CD4-positive, alpha-beta T cell (primary cell): ENCODE results near the gene APOBEC3G. TPM values are rescaled to one million over a fixed set of nuclear protein-coding genes. Genes with fewer than 3 reads are reported as not detected.

ENCODE experiments used
- ATAC-seq: fragments of 200-7000 bp; cut with Tn5 transposase; one replicate; pipeline ENCODE4 v1.10.0; 2022; ENCODE audit warnings: mild to moderate bottlenecking; ENCODE audit not compliant: poor library complexity
- CTCF ChIA-PET: fragments of 350-600 bp; sonication (Branson Sonifier 250); formaldehyde crosslinking; loops from one replicate; lab custom pipeline; 2021; ENCODE audit warnings: antibody characterized with exemption, inconsistent platforms; lab: Charles Lee
- POLR2A ChIA-PET: fragments of 350-600 bp; sonication (Branson Sonifier 250); formaldehyde crosslinking; loops from one replicate; lab custom pipeline; 2021; ENCODE audit warnings: antibody characterized with exemption, inconsistent platforms; lab: Charles Lee
- DNase-seq, 14 experiments: peaks; one replicate each; pipeline ENCODE4 v3.0.0-alpha.2; 2013 to 2020; ENCODE audit warnings: mixed read lengths in 2 of 14
- H3K27ac ChIP-seq, 2 donors: one replicate each; pipeline versions ENCODE4 v1.5.1 to v1.7.0; 2013; ENCODE audit warnings: low read length in 2 of 2, low read depth in 1 of 2, mild to moderate bottlenecking in 1 of 2
- H3K27me3 ChIP-seq, 2 experiments: 1 replicate in 1 of 2; 2 replicates in 1 of 2; pipeline versions ENCODE4 v1.6.1 to v1.7.0; 2013; ENCODE audit warnings: low read length in 2 of 2, control low read depth in 1 of 2, mild to moderate bottlenecking in 1 of 2, moderate library complexity in 1 of 2; ENCODE audit not compliant: insufficient read depth in 2 of 2, control insufficient read depth in 1 of 2
- H3K36me3 ChIP-seq: one replicate; pipeline ENCODE4 v1.6.1; 2013; ENCODE audit warnings: low read length, control low read depth; ENCODE audit not compliant: insufficient read depth
- H3K4me1 ChIP-seq: one replicate; pipeline ENCODE4 v1.6.1; 2013; ENCODE audit warnings: low read length, control low read depth; ENCODE audit not compliant: insufficient read depth
- H3K4me3 ChIP-seq: one replicate; pipeline ENCODE4 v1.5.1; 2013; ENCODE audit warnings: mild to moderate bottlenecking, low read length, moderate library complexity
- H3K9me3 ChIP-seq, 2 experiments: 1 replicate in 1 of 2; 2 replicates in 1 of 2; pipeline versions ENCODE4 v1.6.1 to v1.7.0; 2013; ENCODE audit warnings: low read length in 2 of 2, mild to moderate bottlenecking in 2 of 2, control low read depth in 1 of 2, moderate library complexity in 1 of 2; ENCODE audit not compliant: control insufficient read depth in 1 of 2, insufficient read depth in 1 of 2
- H3K27ac Mint-ChIP-seq: one replicate; pipeline ENCODE4 v1.8.0; 2020; ENCODE audit warnings: mixed read lengths
- H3K27me3 Mint-ChIP-seq: one replicate; pipeline ENCODE4 v1.8.0; 2021; ENCODE audit warnings: mixed read lengths
- H3K36me3 Mint-ChIP-seq: one replicate; pipeline ENCODE4 v1.8.0; 2021; ENCODE audit warnings: low read depth, mixed read lengths
- H3K4me1 Mint-ChIP-seq: one replicate; pipeline ENCODE4 v1.8.0; 2021; ENCODE audit warnings: low read depth, mixed read lengths
- H3K4me3 Mint-ChIP-seq: one replicate; pipeline ENCODE4 v1.8.0; 2020; ENCODE audit warnings: mild to moderate bottlenecking, mixed read lengths
- H3K9me3 Mint-ChIP-seq: one replicate; pipeline ENCODE4 v1.8.0; 2020; ENCODE audit warnings: mixed read lengths
- intact Hi-C, 2 experiments: fragments of 100-400 bp; cut with DNase I in 1 of 2; cut with micrococcal nuclease in 1 of 2; formaldehyde crosslinking; loops; one replicate each; pipeline versions ENCODE4 v1.15.1 to v1.9.0; 2023 to 2025; cut with DNase I, micrococcal nuclease
- total RNA-seq, 174 experiments: library from RNA in 2 of 174; stranded (reverse) in 2 of 174; gene quantifications; one replicate each; pipeline ENCODE4 v1.2.3 and lab custom pipeline; 2021 to 2026
- TF ChIP-seq, protein P1 (sequence below): fragments of 200-600 bp; IDR thresholded peaks from one replicate; pipeline ENCODE4 v1.8.0; 2022; ENCODE audit warnings: antibody characterized with exemption, mild to moderate bottlenecking

APOBEC3G gene
- total RNA-seq, 2 experiments from 2014 or later, result 18.8 to 20.6 TPM

DNA sequence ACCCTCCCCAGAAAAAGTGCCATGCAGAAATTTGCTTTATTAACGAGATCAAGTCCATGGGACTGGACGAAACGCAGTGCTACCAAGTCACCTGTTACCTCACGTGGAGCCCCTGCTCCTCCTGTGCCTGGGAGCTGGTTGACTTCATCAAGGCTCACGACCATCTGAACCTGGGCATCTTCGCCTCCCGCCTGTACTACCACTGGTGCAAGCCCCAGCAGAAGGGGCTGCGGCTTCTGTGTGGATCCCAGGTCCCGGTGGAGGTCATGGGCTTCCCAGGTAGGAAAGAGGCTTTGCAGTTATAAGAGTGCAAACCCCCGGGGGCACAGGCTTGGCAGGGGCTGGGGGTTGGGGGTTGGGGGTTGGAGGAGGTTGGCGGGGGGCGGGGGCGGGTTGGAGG is 24.2 kb downstream of the APOBEC3G start:
- no peak overlapping the region for H3K27ac Mint-ChIP-seq
- no peaks in the 10 kb centered on the region for H3K27me3 ChIP-seq
- H3K4me1 Mint-ChIP-seq, result peaks cover 41% of the 10 kb centered on the region
- no peak overlapping the region for H3K4me3 Mint-ChIP-seq
- H3K4me3 ChIP-seq, result no peak overlapping the region
- ATAC-seq (no peak), DNase-seq (no peak)
- H3K4me1 ChIP-seq, result peaks cover 46% of the 10 kb centered on the region
- TF ChIP-seq, protein P1, sequence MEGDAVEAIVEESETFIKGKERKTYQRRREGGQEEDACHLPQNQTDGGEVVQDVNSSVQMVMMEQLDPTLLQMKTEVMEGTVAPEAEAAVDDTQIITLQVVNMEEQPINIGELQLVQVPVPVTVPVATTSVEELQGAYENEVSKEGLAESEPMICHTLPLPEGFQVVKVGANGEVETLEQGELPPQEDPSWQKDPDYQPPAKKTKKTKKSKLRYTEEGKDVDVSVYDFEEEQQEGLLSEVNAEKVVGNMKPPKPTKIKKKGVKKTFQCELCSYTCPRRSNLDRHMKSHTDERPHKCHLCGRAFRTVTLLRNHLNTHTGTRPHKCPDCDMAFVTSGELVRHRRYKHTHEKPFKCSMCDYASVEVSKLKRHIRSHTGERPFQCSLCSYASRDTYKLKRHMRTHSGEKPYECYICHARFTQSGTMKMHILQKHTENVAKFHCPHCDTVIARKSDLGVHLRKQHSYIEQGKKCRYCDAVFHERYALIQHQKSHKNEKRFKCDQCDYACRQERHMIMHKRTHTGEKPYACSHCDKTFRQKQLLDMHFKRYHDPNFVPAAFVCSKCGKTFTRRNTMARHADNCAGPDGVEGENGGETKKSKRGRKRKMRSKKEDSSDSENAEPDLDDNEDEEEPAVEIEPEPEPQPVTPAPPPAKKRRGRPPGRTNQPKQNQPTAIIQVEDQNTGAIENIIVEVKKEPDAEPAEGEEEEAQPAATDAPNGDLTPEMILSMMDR, result no peak
- H3K9me3 ChIP-seq, result no peaks in the 10 kb centered on the region
- H3K9me3 Mint-ChIP-seq, result no peaks in the 10 kb centered on the region
- ChIA-PET CTCF (no interaction called here), POLR2A (no interaction called here)
- intact Hi-C loops, result no loop called here
- no peaks in the 10 kb centered on the region for H3K36me3 Mint-ChIP-seq
- H3K27me3 Mint-ChIP-seq, result no peaks in the 10 kb centered on the region
- H3K27ac ChIP-seq, result no peak overlapping the region
- H3K36me3 ChIP-seq, result no peaks in the 10 kb centered on the region

DNA sequence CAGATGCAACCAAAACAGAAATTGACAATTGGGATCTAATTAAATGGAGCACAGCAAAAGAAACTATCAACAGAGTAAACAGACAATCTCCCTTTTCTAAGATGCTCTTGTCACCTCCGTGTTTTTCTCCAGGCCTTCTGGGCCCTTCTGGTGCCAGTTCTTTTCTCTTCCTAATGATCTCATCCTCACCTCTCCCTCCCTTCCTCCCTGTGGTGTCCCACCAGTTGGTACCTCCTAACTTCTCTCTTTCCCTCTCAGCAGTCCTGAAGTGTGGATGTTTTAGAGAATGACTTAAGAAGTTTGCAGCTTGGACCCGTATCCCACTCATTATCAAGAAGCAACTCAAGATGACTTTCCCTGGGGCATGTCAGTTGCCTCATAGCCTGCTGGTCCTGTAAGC is 26.4 kb downstream of the APOBEC3G start:
- ChIA-PET POLR2A (no interaction called here), CTCF (no interaction called here)
- no peak overlapping the region for H3K4me3 Mint-ChIP-seq
- H3K4me1 ChIP-seq, result peaks cover 24% of the 10 kb centered on the region
- H3K27me3 Mint-ChIP-seq, result no peaks in the 10 kb centered on the region
- peaks cover 25% of the 10 kb centered on the region for H3K4me1 Mint-ChIP-seq
- TF ChIP-seq, protein P1, result no peak
- H3K27ac Mint-ChIP-seq, result no peak overlapping the region
- H3K27ac ChIP-seq, result no peak overlapping the region
- DNase-seq (no peak), ATAC-seq (no peak)
- intact Hi-C loops, result no loop called here
- H3K9me3 ChIP-seq, result no peaks in the 10 kb centered on the region
- no peaks in the 10 kb centered on the region for H3K36me3 ChIP-seq
- H3K27me3 ChIP-seq, result no peaks in the 10 kb centered on the region
- no peak overlapping the region for H3K4me3 ChIP-seq
- H3K9me3 Mint-ChIP-seq, result no peaks in the 10 kb centered on the region
- H3K36me3 Mint-ChIP-seq, result no peaks in the 10 kb centered on the region

DNA sequence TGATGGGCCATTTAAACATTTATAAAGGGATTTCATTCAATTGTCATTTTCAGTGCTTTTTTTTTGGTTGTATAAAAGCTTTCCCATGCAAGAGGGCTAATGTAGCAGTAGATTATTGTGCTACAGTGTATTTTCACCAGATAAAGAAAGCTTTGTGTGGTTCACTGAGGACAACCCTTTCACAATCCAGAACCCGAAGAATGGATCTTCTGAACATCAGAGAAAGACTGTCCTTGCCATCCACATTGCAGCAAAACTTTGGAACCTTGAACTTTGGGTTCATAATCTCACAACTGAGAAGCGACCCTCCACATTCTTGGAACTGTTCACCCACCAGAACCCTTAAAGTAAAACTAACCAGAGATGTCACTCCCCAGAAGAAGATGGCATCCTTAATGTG is 29.3 kb downstream of the APOBEC3G start:
- TF ChIP-seq, protein P1, result no peak
- no peak overlapping the region for H3K4me3 Mint-ChIP-seq
- ChIA-PET POLR2A (interaction anchor here (0.6 kb wide), 1 partner anchor 22 kb away, joined by 3 read pairs; no protein-coding TSS in a partner anchor), CTCF (no interaction called here)
- intact Hi-C loops, result no loop called here
- no peaks in the 10 kb centered on the region for H3K36me3 ChIP-seq
- peaks cover 6% of the 10 kb centered on the region for H3K4me1 Mint-ChIP-seq
- H3K4me3 ChIP-seq, result no peak overlapping the region
- no peak for DNase-seq
- ATAC-seq, result no peak
- H3K36me3 Mint-ChIP-seq, result no peaks in the 10 kb centered on the region
- H3K27ac ChIP-seq, result no peak overlapping the region
- H3K4me1 ChIP-seq, result no peaks in the 10 kb centered on the region
- no peaks in the 10 kb centered on the region for H3K27me3 ChIP-seq
- H3K27ac Mint-ChIP-seq, result no peak overlapping the region
- H3K27me3 Mint-ChIP-seq, result no peaks in the 10 kb centered on the region
- no peaks in the 10 kb centered on the region for H3K9me3 Mint-ChIP-seq
- H3K9me3 ChIP-seq, result no peaks in the 10 kb centered on the region
